Measurements from ENCODE around the gene LRMDA. TPM values are rescaled to one million over a fixed set of nuclear protein-coding genes. Genes with fewer than 3 reads are reported as not detected.

LRMDA gene
- total RNA-seq, 3 donors from 2014 or later (not counting 1 experiment from before 2014, with no cell fraction given) = 1.4 to 2.4 (median 2.1) TPM

DNA sequence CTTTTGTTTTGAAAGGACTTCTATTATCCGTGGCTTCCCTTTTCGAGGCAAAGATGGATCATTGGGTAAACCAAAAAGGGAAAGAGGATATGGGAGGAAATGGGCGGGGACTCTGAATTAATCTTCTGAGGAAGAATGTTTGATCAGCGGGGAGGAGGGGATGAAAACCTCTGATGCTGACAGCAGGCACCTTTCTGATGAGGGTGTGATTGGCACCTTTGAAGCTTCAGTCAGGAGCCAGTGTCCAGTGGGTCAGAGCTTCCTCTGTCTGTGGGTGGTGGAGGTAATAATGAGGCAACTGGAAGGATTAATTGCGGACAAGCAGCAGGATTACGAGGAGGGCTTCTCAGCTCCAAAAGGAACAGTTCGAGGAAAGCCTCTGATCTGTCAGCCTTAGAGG lies 877.6 kb downstream of the LRMDA start:
- Histone ChIP-seq H3K27ac (ENCODE audit: low read length) (no peak overlapping the region), H3K36me3 (ENCODE audit: control insufficient read depth, insufficient read depth, low read length) (no peaks in the 10 kb centered on the region), H3K27me3 (ENCODE audit: control insufficient read depth, insufficient read depth, low read length) (no peaks in the 10 kb centered on the region), H3K4me3 (ENCODE audit: low read length) (no peak overlapping the region), H3K9me3 (ENCODE audit: control insufficient read depth, insufficient read depth, low read length) (no peaks in the 10 kb centered on the region), H3K4me1 (ENCODE audit: control insufficient read depth, insufficient read depth, low read length) (no peaks in the 10 kb centered on the region)
- TF ChIP-seq, protein P1, sequence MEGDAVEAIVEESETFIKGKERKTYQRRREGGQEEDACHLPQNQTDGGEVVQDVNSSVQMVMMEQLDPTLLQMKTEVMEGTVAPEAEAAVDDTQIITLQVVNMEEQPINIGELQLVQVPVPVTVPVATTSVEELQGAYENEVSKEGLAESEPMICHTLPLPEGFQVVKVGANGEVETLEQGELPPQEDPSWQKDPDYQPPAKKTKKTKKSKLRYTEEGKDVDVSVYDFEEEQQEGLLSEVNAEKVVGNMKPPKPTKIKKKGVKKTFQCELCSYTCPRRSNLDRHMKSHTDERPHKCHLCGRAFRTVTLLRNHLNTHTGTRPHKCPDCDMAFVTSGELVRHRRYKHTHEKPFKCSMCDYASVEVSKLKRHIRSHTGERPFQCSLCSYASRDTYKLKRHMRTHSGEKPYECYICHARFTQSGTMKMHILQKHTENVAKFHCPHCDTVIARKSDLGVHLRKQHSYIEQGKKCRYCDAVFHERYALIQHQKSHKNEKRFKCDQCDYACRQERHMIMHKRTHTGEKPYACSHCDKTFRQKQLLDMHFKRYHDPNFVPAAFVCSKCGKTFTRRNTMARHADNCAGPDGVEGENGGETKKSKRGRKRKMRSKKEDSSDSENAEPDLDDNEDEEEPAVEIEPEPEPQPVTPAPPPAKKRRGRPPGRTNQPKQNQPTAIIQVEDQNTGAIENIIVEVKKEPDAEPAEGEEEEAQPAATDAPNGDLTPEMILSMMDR (IDR thresholded peaks at IDR 0.05) = no peak
- Mint-ChIP-seq H3K36me3 (no peaks in the 10 kb centered on the region), H3K27ac (no peak overlapping the region), H3K4me3 (no peak overlapping the region), H3K4me1 (no peaks in the 10 kb centered on the region), H3K27me3 (ENCODE audit: low read depth in 2 of 2) (peaks cover 3 to 8% of the 10 kb centered on the region in 2 donors), H3K9me3 (no peaks in the 10 kb centered on the region)
- DNase-seq = no peak
- 77% methylated on average over 7 of the region's 7 CpGs for WGBS (ENCODE audit: insufficient coverage)
- ATAC-seq = no peak
- intact Hi-C loops (cut with micrococcal nuclease) = no loop called here

DNA sequence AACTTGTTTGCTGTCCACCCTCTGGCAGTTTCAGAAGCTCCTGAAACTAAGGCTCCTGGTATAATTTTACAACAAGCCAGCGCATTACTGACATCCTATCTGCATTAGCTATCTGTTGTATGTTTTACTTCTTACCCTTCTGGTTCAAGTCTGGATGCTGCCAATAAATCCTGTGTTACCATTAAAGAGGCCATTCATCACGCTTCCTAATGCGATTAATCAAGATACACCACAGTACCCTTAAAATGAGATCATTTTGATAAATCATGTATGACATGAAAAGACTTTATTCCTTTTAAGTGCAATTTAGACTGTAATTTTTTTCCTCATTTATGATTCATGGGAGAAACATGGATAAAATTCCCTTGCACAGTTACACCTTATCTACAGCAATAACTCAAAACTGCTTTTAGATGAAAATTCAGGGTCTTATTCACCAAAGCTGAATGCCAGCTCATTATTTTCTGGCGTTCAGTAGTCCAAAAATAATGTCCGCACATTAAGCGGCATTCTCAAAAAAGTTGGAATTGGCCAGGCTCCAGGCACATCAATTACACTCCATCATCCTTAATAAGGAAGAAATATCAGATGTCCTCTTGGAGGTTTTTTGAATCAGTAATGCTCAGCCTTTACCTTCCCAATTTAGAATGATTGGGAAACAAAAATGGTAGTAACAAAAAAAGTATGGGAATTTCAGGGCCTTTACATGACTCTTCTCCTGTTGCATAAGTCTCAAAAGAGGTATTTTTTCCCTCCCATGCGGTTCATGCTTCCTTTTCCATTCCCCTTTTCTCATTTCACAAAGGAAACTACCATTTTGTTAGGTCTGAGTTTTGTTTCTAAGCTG lies 878.5 kb downstream of the LRMDA start:
- intact Hi-C loops (cut with micrococcal nuclease) = no loop called here
- ATAC-seq = no peak
- 85% methylated on average over 4 of the region's 7 CpGs for WGBS (ENCODE audit: insufficient coverage)
- H3K36me3 ChIP-seq (ENCODE audit: control insufficient read depth, insufficient read depth, low read length) = no peaks in the 10 kb centered on the region
- H3K9me3 ChIP-seq (ENCODE audit: control insufficient read depth, insufficient read depth, low read length) = no peaks in the 10 kb centered on the region
- no peaks in the 10 kb centered on the region for H3K27me3 Mint-ChIP-seq (ENCODE audit: low read depth in 2 of 2)
- H3K36me3 Mint-ChIP-seq = no peaks in the 10 kb centered on the region
- no peak overlapping the region for H3K4me3 Mint-ChIP-seq
- no peaks in the 10 kb centered on the region for H3K9me3 Mint-ChIP-seq
- no peak for DNase-seq
- H3K4me1 ChIP-seq (ENCODE audit: control insufficient read depth, insufficient read depth, low read length) = no peaks in the 10 kb centered on the region
- H3K27ac ChIP-seq (ENCODE audit: low read length) = no peak overlapping the region
- no peaks in the 10 kb centered on the region for H3K4me1 Mint-ChIP-seq
- H3K27me3 ChIP-seq (ENCODE audit: control insufficient read depth, insufficient read depth, low read length) = no peaks in the 10 kb centered on the region
- TF ChIP-seq, protein P1 (IDR thresholded peaks at IDR 0.05) = no peak
- H3K27ac Mint-ChIP-seq = no peak overlapping the region
- no peak overlapping the region for H3K4me3 ChIP-seq (ENCODE audit: low read length)

DNA sequence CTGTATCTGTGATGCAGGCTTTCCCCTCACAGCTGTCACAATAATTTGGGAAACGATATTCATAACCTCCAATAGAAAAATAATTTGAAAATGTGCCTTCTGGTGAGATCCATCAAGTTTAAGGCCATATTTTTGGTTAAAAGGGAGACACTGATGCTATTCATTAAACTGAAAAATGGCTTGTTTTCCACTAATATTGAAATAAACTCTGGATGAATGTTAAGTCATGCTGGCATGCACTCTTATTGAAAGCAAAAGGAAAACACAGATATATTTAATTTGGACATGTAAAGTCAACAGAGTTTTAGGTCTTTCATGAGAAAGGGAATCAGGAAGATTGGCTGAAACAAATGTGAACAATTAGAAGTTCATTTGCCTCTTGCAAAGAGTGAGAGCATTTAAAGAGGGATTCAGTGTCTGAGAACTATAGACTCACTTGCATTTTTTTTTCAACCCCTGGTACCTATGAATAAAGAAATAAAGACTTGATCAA lies 879.2 kb downstream of the LRMDA start:
- Histone ChIP-seq H3K4me3 (ENCODE audit: low read length) (no peak overlapping the region), H3K36me3 (ENCODE audit: control insufficient read depth, insufficient read depth, low read length) (no peaks in the 10 kb centered on the region), H3K27me3 (ENCODE audit: control insufficient read depth, insufficient read depth, low read length) (no peaks in the 10 kb centered on the region), H3K9me3 (ENCODE audit: control insufficient read depth, insufficient read depth, low read length) (no peaks in the 10 kb centered on the region), H3K4me1 (ENCODE audit: control insufficient read depth, insufficient read depth, low read length) (no peaks in the 10 kb centered on the region), H3K27ac (ENCODE audit: low read length) (no peak overlapping the region)
- TF ChIP-seq, protein P1 (IDR thresholded peaks at IDR 0.05) = no peak
- no peaks in the 10 kb centered on the region for H3K27me3 Mint-ChIP-seq (ENCODE audit: low read depth in 2 of 2)
- H3K36me3 Mint-ChIP-seq = no peaks in the 10 kb centered on the region
- DNase-seq = no peak
- no peaks in the 10 kb centered on the region for H3K9me3 Mint-ChIP-seq
- WGBS (ENCODE audit: insufficient coverage) = no CpG with 5 or more reads among the region's 1 CpG
- no peak overlapping the region for H3K27ac Mint-ChIP-seq
- H3K4me3 Mint-ChIP-seq = no peak overlapping the region
- intact Hi-C loops (cut with micrococcal nuclease) = no loop called here
- H3K4me1 Mint-ChIP-seq = no peaks in the 10 kb centered on the region
- ATAC-seq = no peak

Data from natural killer cell (primary cell).